Large intestine (tissue), 3 donors: ENCODE measurements around the gene TENM3. TPM values are rescaled to one million over a fixed set of nuclear protein-coding genes. Genes with fewer than 3 reads are reported as not detected.

Experiments
- DNase-seq, 2 donors: peaks; one replicate each; pipeline versions ENCODE4 v3.0.0 to v3.0.0-alpha.2; 2013
- H3K27ac ChIP-seq: one replicate; pipeline ENCODE4 v1.5.1; 2013; ENCODE audit warnings: low read length
- H3K27me3 ChIP-seq: 2 replicates; pipeline ENCODE4 v1.6.1; 2013; ENCODE audit warnings: low read length; ENCODE audit not compliant: control insufficient read depth, insufficient read depth
- H3K36me3 ChIP-seq: 2 replicates; pipeline ENCODE4 v1.6.1; 2013; ENCODE audit warnings: low read length; ENCODE audit not compliant: control insufficient read depth, insufficient read depth
- H3K4me1 ChIP-seq: one replicate; pipeline ENCODE4 v1.6.1; 2013; ENCODE audit warnings: low read length; ENCODE audit not compliant: control insufficient read depth, insufficient read depth
- H3K4me3 ChIP-seq: one replicate; pipeline ENCODE4 v1.5.1; 2013; ENCODE audit warnings: low read length
- H3K9me3 ChIP-seq: one replicate; pipeline ENCODE4 v1.6.1; 2013; ENCODE audit warnings: mild to moderate bottlenecking, low read depth, low read length, moderate library complexity; ENCODE audit not compliant: control insufficient read depth
- WGBS: methylation state at CpG from one replicate; pipeline ENCODE4 v1.1.5; 2013; ENCODE audit warnings: low lambda C conversion rate; ENCODE audit not compliant: insufficient coverage; 5-methylcytosine and 5-hydroxymethylcytosine counted together
- polyA plus RNA-seq: library from polyadenylated mRNA; unstranded; fragments of 120-200 nt; gene quantifications from one replicate; pipeline ENCODE4 v1.2.1, GENCODE V29; 2013

TENM3 gene
- polyA plus RNA-seq, 1 donor, result 11.9 TPM

DNA sequence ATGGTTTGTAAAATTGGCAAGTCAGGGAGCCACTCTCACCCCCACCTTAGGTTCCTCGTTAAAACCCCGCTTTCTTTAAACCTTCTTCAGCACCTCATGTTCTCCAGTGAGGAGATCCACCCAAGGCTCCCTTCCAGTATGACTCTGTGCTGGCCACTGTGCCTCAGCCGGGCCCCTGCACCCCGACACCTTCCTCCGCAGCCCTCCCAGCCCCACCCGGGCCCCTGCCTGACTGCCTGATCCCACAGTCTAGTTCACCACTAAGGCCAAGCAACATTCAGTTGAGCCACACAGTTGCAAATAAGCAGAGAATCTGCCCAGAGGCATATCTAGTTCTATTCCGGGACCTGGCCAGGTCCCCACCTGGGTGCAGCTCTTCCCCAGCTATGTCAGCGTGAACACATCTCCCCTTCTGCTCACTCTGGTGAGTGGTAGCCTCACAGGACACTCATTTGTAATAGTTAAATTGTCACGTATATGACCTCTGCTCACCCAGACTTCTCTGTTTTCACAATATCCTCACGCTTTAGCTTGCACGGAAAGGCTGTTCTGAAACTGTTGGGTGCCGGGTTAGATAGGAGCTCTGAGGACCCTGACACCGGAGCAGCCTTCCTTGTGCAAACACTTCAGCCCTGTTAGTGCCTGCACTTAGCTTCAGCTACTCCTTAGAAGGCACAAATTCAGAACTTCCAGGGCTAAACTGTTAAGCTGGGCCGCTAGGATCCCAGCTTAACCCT, 527.2 kb downstream of the TENM3 start:
- no peaks in the 10 kb centered on the region for H3K36me3 ChIP-seq
- WGBS, result 80% methylated on average over 1 of the region's 14 CpGs
- H3K27me3 ChIP-seq, result no peaks in the 10 kb centered on the region
- no peak overlapping the region for H3K4me3 ChIP-seq
- H3K27ac ChIP-seq, result peak overlapping the region; percentile 72
- peak; percentile 7 to 19 for DNase-seq
- H3K9me3 ChIP-seq, result no peaks in the 10 kb centered on the region
- peaks cover 16% of the 10 kb centered on the region for H3K4me1 ChIP-seq

DNA sequence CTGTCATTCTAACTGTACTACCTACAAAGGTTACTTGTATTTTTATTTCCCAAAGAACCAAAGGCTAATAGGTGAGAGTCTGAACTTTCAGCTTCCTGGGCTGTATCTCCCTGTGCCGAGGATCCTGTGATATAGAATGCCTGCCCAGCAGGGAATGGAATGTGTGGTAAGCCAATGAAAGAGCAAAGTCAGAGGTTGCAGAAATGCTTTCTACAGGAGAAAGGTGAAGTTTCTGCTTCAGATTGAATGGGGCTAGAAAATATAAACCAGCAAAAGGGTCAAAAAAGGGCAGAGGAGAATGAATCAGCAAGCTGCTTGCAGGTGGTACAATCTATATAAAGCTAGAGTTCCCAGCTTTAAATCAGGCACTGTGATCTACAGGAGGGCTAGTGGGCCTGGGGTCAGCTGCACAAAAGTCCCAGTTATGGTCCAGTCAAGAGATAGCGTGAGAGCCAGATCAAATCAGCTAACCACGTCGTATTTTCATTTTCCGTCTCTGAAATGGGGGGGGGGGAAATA, 527.9 kb downstream of the TENM3 start:
- Histone ChIP-seq H3K4me1 (peaks cover 16% of the 10 kb centered on the region), H3K9me3 (no peaks in the 10 kb centered on the region), H3K4me3 (no peak overlapping the region), H3K27me3 (no peaks in the 10 kb centered on the region), H3K36me3 (no peaks in the 10 kb centered on the region), H3K27ac (peak overlapping the region; percentile 72)
- DNase-seq, result peak; percentile 70 to 82
- WGBS, result no CpG with 5 or more reads among the region's 5 CpGs

- DNase-seq, result no peak
- WGBS, result 100% methylated on average over 1 of the region's 8 CpGs
- Histone ChIP-seq H3K27me3 (no peaks in the 10 kb centered on the region), H3K9me3 (no peaks in the 10 kb centered on the region), H3K36me3 (no peaks in the 10 kb centered on the region), H3K4me1 (peaks cover 15% of the 10 kb centered on the region), H3K27ac (no peak overlapping the region), H3K4me3 (no peak overlapping the region)
These were observed 531.9 kb downstream of the TENM3 start for GRCh38 chr4:182775075-182775474.

GRCh38 chr4:182776376-182777105, 533.3 kb downstream of the TENM3 start:
- Histone ChIP-seq H3K9me3 (no peaks in the 10 kb centered on the region), H3K4me1 (peaks cover 2% of the 10 kb centered on the region), H3K27me3 (no peaks in the 10 kb centered on the region), H3K4me3 (no peak overlapping the region), H3K27ac (no peak overlapping the region), H3K36me3 (no peaks in the 10 kb centered on the region)
- no peak for DNase-seq
- no CpG with 5 or more reads among the region's 5 CpGs for WGBS

DNA sequence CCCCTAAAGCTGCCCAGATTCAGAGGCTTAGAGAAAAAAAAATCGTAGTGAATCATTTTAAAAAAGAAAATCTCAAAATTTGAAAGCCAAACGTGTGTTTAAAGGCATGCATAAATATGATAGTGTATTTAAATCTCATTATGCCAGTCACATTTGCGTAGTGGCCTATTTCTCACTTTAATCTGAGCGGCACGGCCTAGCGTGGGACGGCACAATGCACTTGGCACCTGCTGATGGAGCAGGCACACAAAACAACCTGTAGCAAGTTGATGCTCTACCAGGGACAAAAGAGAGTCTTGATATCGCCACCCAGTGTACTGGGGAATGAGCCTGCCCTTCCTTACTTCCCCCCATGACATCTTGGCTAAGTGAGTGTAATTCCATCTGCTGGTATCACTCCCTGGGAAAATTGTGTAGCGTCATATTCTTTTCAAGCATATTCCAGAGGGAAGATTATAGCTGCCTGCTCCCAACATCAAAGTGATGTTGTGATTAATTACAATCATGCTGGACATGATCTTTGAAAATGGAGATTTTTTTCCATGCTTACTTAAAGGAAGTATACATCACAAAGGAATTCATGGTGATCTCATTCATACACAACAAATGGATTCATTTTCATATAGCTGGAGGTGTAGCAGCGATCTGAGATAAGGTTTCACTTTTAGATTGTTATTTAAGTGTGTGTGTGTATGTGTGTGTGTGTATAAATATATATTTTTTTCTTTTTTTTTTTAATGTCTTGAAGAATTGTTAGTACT, 535.2 kb downstream of the TENM3 start:
- Histone ChIP-seq H3K4me3 (no peak overlapping the region), H3K27me3 (no peaks in the 10 kb centered on the region), H3K36me3 (no peaks in the 10 kb centered on the region), H3K4me1 (no peaks in the 10 kb centered on the region), H3K27ac (no peak overlapping the region), H3K9me3 (no peaks in the 10 kb centered on the region)
- 57% methylated on average over 1 of the region's 10 CpGs for WGBS
- DNase-seq, result no peak

- Histone ChIP-seq H3K36me3 (peaks cover 2% of the 10 kb centered on the region), H3K27me3 (no peaks in the 10 kb centered on the region), H3K4me1 (no peaks in the 10 kb centered on the region), H3K9me3 (no peaks in the 10 kb centered on the region), H3K4me3 (no peak overlapping the region), H3K27ac (no peak overlapping the region)
- no peak for DNase-seq
- WGBS, result no CpG with 5 or more reads among the region's 6 CpGs
These were observed 543.8 kb downstream of the TENM3 start for GRCh38 chr4:182786991-182787390.

- Histone ChIP-seq H3K27ac (no peak overlapping the region), H3K4me1 (no peaks in the 10 kb centered on the region), H3K27me3 (no peaks in the 10 kb centered on the region), H3K9me3 (no peaks in the 10 kb centered on the region), H3K4me3 (no peak overlapping the region), H3K36me3 (peaks cover 2% of the 10 kb centered on the region)
- no peak for DNase-seq
- 80% methylated on average over 1 of the region's 7 CpGs for WGBS
These were observed 545.0 kb downstream of the TENM3 start for GRCh38 chr4:182788201-182788600.

DNA sequence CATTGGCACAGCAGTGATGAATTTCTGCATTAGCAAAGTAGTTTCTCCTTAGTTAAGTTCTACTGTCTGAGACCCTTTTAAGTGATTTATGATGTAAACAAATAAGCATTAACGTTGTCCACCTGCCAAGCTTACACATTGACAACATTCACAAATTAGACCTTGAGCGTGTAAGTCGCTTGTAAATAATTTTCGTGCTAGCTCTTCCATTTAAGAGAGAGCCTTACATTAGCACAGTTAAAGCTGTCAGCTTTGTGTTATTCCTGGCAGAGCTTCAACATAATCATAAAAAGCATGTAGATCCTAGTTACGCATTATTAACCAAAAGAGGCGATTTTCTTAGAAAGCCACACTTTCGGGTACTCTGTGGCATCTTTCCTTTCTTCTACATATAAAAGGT, 546.3 kb downstream of the TENM3 start:
- Histone ChIP-seq H3K36me3 (peaks cover 2% of the 10 kb centered on the region), H3K9me3 (no peaks in the 10 kb centered on the region), H3K27ac (no peak overlapping the region), H3K4me3 (no peak overlapping the region), H3K4me1 (no peaks in the 10 kb centered on the region), H3K27me3 (no peaks in the 10 kb centered on the region)
- DNase-seq, result no peak
- WGBS, result no CpG with 5 or more reads among the region's 7 CpGs

- DNase-seq, result no peak
- 80% methylated on average over 1 of the region's 6 CpGs for whole genome bisulfite sequencing
- H3K36me3 ChIP-seq, result peaks cover 3% of the 10 kb centered on the region
- no peaks in the 10 kb centered on the region for H3K27me3 ChIP-seq
- no peaks in the 10 kb centered on the region for H3K4me1 ChIP-seq
- H3K9me3 ChIP-seq, result peaks cover 12% of the 10 kb centered on the region
- H3K27ac ChIP-seq, result no peak overlapping the region
- no peak overlapping the region for H3K4me3 ChIP-seq
These were observed 552.4 kb downstream of the TENM3 start for GRCh38 chr4:182795446-182796238.
